HEK293T (cell line): Measurements from ENCODE around the gene NTSR1.

Source experiments
- CTCF ChIA-PET: fragments of 350-600 bp; formaldehyde crosslinking; extraction: SDS; loops from one replicate; lab custom pipeline; 2021; ENCODE audit warnings: antibody characterized with exemption, inconsistent platforms; lab: Yijun Ruan, JAX
- POLR2A ChIA-PET: fragments of 350-600 bp; formaldehyde crosslinking; extraction: SDS; loops from one replicate; lab custom pipeline; 2020; ENCODE audit warnings: antibody characterized with exemption, inconsistent platforms; lab: Yijun Ruan, JAX
- DNase-seq: peaks from one replicate; pipeline ENCODE4 v3.0.0; 2012; ENCODE audit warnings: mixed read lengths; ENCODE audit errors: extremely low spot score
- ARNT ChIP-seq: fragments of 450-650 bp; IDR thresholded peaks from 2 replicates; pipeline ENCODE4 v1.6.1; 2017; ENCODE audit warnings: mild to moderate bottlenecking
- BHLHE40 ChIP-seq: fragments of 450-650 bp; IDR thresholded peaks from 2 replicates; pipeline ENCODE4 v1.6.1; 2016; ENCODE audit warnings: mild to moderate bottlenecking, moderate library complexity, borderline replicate concordance
- CTBP1 ChIP-seq: fragments of 450-650 bp; IDR thresholded peaks from 2 replicates; pipeline ENCODE4 v1.6.1; 2016; ENCODE audit warnings: borderline replicate concordance
- ELF4 ChIP-seq: fragments of 450-650 bp; IDR thresholded peaks from 2 replicates; pipeline ENCODE4 v1.6.1; 2017; ENCODE audit warnings: antibody characterized with exemption
- FOXA1 ChIP-seq: fragments of 450-650 bp; IDR thresholded peaks from 2 replicates; pipeline ENCODE4 v1.6.1; 2016; ENCODE audit warnings: mild to moderate bottlenecking
- FOXK2 ChIP-seq: fragments of 450-650 bp; IDR thresholded peaks from 2 replicates; pipeline ENCODE4 v1.6.1; 2016; ENCODE audit warnings: mild to moderate bottlenecking
- FOXM1 ChIP-seq: fragments of 450-650 bp; IDR thresholded peaks from 2 replicates; pipeline ENCODE4 v1.6.1; 2017; ENCODE audit warnings: mild to moderate bottlenecking, borderline replicate concordance
- HDGF ChIP-seq: fragments of 450-650 bp; IDR thresholded peaks from 2 replicates; pipeline ENCODE4 v1.6.1; 2017; ENCODE audit warnings: antibody characterized with exemption, borderline replicate concordance
- L3MBTL2 ChIP-seq: fragments of 450-650 bp; conservative IDR thresholded peaks from 2 replicates; pipeline ENCODE4 v1.6.1; 2016; ENCODE audit warnings: mild to moderate bottlenecking
- LEF1 ChIP-seq: fragments of 450-650 bp; IDR thresholded peaks from 2 replicates; pipeline ENCODE4 v1.6.1; 2017; ENCODE audit warnings: mild to moderate bottlenecking, borderline replicate concordance
- NFRKB ChIP-seq: fragments of 450-650 bp; IDR thresholded peaks from 2 replicates; pipeline ENCODE4 v1.6.1; 2016; ENCODE audit warnings: mild to moderate bottlenecking, moderate library complexity
- PKNOX1 ChIP-seq: fragments of 450-650 bp; IDR thresholded peaks from 2 replicates; pipeline ENCODE4 v1.6.1; 2016
- SP1 ChIP-seq: fragments of 450-650 bp; IDR thresholded peaks from 2 replicates; pipeline ENCODE4 v1.6.1; 2017
- SUZ12 ChIP-seq: fragments of 450-650 bp; IDR thresholded peaks from 2 replicates; pipeline ENCODE4 v1.6.1; 2016; ENCODE audit warnings: mild to moderate bottlenecking
- TARDBP ChIP-seq: fragments of 450-650 bp; IDR thresholded peaks from 2 replicates; pipeline ENCODE4 v1.6.1; 2016
- ZNF384 ChIP-seq: fragments of 450-650 bp; IDR thresholded peaks from 2 replicates; pipeline ENCODE4 v1.6.1; 2016

Gene NTSR1

GRCh38 chr20:62760471-62760855 is 51.8 kb downstream of the NTSR1 start:
- no peak for DNase-seq
- ChIA-PET POLR2A (no interaction called here), CTCF (interaction anchor here (0.7 kb wide), 1 partner anchor 117 kb away, joined by 3 read pairs; no protein-coding TSS in a partner anchor)
- TF ChIP-seq FOXM1 (no peak), BHLHE40 (no peak), L3MBTL2 (no peak)

- TF ChIP-seq ZNF384 (no peak), PKNOX1 (no peak), L3MBTL2 (no peak), SUZ12 (no peak), ARNT (no peak), NFRKB (no peak), CTBP1 (no peak), BHLHE40 (no peak)
- ChIA-PET CTCF (interaction anchor here (0.7 kb wide), 1 partner anchor 118 kb away, joined by 3 read pairs; no protein-coding TSS in a partner anchor), POLR2A (no interaction called here)
- no peak for DNase-seq
These were observed 52.5 kb downstream of the NTSR1 start for GRCh38 chr20:62760856-62761758.

GRCh38 chr20:62761759-62762131 is 53.1 kb downstream of the NTSR1 start:
- no peak for DNase-seq
- ChIA-PET CTCF (no interaction called here), POLR2A (no interaction called here)
- TF ChIP-seq HDGF (no peak), FOXA1 (no peak), TARDBP (no peak), SUZ12 (no peak), ARNT (no peak), BHLHE40 (no peak)

DNA sequence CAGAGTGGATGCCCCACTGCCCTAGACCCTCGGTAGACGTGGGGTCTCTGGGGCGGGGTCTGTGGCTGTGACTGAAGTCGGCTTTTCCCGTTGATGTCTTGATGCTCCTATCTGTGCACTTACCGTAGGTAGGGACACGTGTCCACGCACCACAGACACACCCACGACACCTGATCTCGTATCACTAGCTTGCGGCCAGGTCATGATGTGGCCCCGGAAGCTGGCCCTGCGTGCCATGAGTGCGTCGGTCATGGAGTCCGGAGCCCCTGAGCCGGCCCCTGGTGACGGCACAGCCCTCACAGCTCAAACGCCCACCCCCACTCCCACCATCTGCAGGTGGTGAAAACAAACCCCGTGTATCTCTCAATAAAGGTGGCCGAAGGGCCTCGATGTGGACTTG is 53.7 kb downstream of the NTSR1 start:
- TF ChIP-seq ARNT: no peak
- CTCF ChIA-PET: interaction anchor here (1.2 kb wide), 1 partner anchor 29 kb away, joined by 4 read pairs; no protein-coding TSS in a partner anchor
- DNase-seq: no peak
- POLR2A ChIA-PET: no interaction called here

- CTCF ChIA-PET: interaction anchor here (1.2 kb wide), 1 partner anchor 28 kb away, joined by 4 read pairs; no protein-coding TSS in a partner anchor
- TF ChIP-seq TARDBP (no peak), BHLHE40 (no peak), LEF1 (no peak), HDGF (no peak), NFRKB (no peak), SP1 (no peak), CTBP1 (no peak), ELF4 (no peak)
- POLR2A ChIA-PET: no interaction called here
- no peak for DNase-seq
These were observed 54.2 kb downstream of the NTSR1 start for GRCh38 chr20:62762801-62763368.

GRCh38 chr20:62763404-62763803 is 54.8 kb downstream of the NTSR1 start:
- DNase-seq: no peak
- ChIA-PET POLR2A (no interaction called here), CTCF (interaction anchor here (1.2 kb wide), 1 partner anchor 28 kb away, joined by 4 read pairs; no protein-coding TSS in a partner anchor)
- no peak for TF ChIP-seq SP1
- TF ChIP-seq NFRKB: no peak
- TF ChIP-seq FOXA1: no peak
- no peak for TF ChIP-seq TARDBP
- TF ChIP-seq BHLHE40: no peak
- no peak for TF ChIP-seq SUZ12
- no peak for TF ChIP-seq CTBP1
- no peak for TF ChIP-seq LEF1
- no peak for TF ChIP-seq PKNOX1
- no peak for TF ChIP-seq FOXM1
- no peak for TF ChIP-seq L3MBTL2
- TF ChIP-seq FOXK2: no peak
- TF ChIP-seq ELF4: no peak
- TF ChIP-seq ZNF384: no peak
- TF ChIP-seq ARNT: no peak
- TF ChIP-seq HDGF: no peak

- TF ChIP-seq PKNOX1 (no peak), FOXA1 (no peak)
- no peak for DNase-seq
- ChIA-PET POLR2A (no interaction called here), CTCF (interaction anchor here (1.0 kb wide), 1 partner anchor 27 kb away, joined by 3 read pairs; no protein-coding TSS in a partner anchor)
These were observed 55.7 kb downstream of the NTSR1 start for GRCh38 chr20:62764156-62764935.
